ENCODE data around the gene MBD3L5.
"Not testable (repeated sequence)": the region's sequence is repeated elsewhere in the genome, so short reads cannot be mapped to it uniquely, and the experiment has no call there.

Gene MBD3L5

GRCh38 chr19:7054635-7055368 lies 24.4 kb downstream of the MBD3L5 start:
- not testable (repeated sequence) for DNase-seq

- DNase-seq = not testable (repeated sequence)
Observed at GRCh38 chr19:7055679-7056078, 25.3 kb downstream of the MBD3L5 start.

GRCh38 chr19:7056371-7056770 lies 26.0 kb downstream of the MBD3L5 start:
- DNase-seq = not testable (repeated sequence)

- not testable (repeated sequence) for DNase-seq
Observed at GRCh38 chr19:7058576-7058975, 28.2 kb downstream of the MBD3L5 start, which contains the start of gene MBD3L3. Gene MBD3L3 (minus strand): TSS chr19:7058676. CDS start chr19:7058605, 71 bp downstream.

- not testable (repeated sequence) for DNase-seq
Observed at GRCh38 chr19:7059977-7060376, 29.6 kb downstream of the MBD3L5 start.

- DNase-seq = no peak
Observed at GRCh38 chr19:7063339-7063738, 33.0 kb downstream of the MBD3L5 start.

GRCh38 chr19:7063764-7064418 lies 33.5 kb downstream of the MBD3L5 start:
- no peak for DNase-seq

- not testable (repeated sequence) for DNase-seq
Observed at GRCh38 chr19:7067122-7067521, 36.7 kb downstream of the MBD3L5 start.

GRCh38 chr19:7067716-7068115 lies 37.3 kb downstream of the MBD3L5 start:
- no peak for DNase-seq

- DNase-seq = no peak
Observed at GRCh38 chr19:7068599-7068998, 38.2 kb downstream of the MBD3L5 start.

GRCh38 chr19:7069042-7069903 lies 38.9 kb downstream of the MBD3L5 start, which contains the start of gene ZNF557:
Gene ZNF557 (plus strand): TSS chr19:7069703. CDS start chr19:7075075, 5,372 bp downstream.
- peak; percentile 99 for DNase-seq

- no peak for DNase-seq
Observed at GRCh38 chr19:7069904-7070226, 39.5 kb downstream of the MBD3L5 start.

- no peak for DNase-seq
Observed at GRCh38 chr19:7072541-7072940, 42.2 kb downstream of the MBD3L5 start.

- DNase-seq = no peak
Observed at GRCh38 chr19:7074705-7075282, 44.4 kb downstream of the MBD3L5 start.

- no peak for DNase-seq
Observed at GRCh38 chr19:7076151-7076550, 45.8 kb downstream of the MBD3L5 start.

- no peak for DNase-seq
Observed at GRCh38 chr19:7078008-7078407, 47.6 kb downstream of the MBD3L5 start.

Data from activated CD4-positive, alpha-beta T cell treated with anti-CD3 and anti-CD28 coated beads, Interleukin-2, amount 50 U/mL, for 1 hour (primary cell).